D721Med (cell line): ENCODE results near the gene CPNE5.

Experiments used
- DNase-seq: peaks from one replicate; pipeline ENCODE4 v3.0.0; 2011; ENCODE audit warnings: low spot score; ENCODE audit not compliant: insufficient read length
- FAIRE-seq: peaks from 2 replicates; lab custom pipeline; 2011; peaks lifted over from hg19 to GRCh38; lab: Jason Lieb, UNC
- TF ChIP-seq, protein P1 (sequence below): IDR thresholded peaks from 2 replicates; pipeline ENCODE4 v1.5.1; 2012; ENCODE audit warnings: mild to moderate bottlenecking, control low read depth; ENCODE audit not compliant: insufficient read depth; ENCODE audit errors: missing control alignments

CPNE5 gene

DNA sequence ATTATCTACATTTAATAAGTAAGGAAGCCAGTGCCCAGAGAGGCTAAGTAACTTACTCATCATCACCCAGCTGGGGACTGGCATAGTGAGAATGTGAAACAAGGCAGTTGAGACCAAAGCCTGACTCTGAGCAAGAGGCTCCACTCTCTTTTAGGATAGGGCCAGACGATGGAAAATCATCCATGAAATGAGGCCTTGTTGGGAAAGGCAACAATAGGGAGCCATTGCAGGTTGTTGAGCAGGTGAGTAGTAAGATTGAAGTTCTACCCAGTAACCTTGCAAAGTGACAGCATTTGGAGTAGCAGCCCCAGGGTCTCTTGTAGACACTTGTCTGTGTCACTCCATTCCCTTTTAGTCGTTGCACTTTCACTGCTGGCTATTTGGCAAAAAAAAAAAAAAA lies 2.5 kb upstream of the CPNE5 start:
- FAIRE-seq (no peak), DNase-seq (no peak)
- TF ChIP-seq, protein P1, sequence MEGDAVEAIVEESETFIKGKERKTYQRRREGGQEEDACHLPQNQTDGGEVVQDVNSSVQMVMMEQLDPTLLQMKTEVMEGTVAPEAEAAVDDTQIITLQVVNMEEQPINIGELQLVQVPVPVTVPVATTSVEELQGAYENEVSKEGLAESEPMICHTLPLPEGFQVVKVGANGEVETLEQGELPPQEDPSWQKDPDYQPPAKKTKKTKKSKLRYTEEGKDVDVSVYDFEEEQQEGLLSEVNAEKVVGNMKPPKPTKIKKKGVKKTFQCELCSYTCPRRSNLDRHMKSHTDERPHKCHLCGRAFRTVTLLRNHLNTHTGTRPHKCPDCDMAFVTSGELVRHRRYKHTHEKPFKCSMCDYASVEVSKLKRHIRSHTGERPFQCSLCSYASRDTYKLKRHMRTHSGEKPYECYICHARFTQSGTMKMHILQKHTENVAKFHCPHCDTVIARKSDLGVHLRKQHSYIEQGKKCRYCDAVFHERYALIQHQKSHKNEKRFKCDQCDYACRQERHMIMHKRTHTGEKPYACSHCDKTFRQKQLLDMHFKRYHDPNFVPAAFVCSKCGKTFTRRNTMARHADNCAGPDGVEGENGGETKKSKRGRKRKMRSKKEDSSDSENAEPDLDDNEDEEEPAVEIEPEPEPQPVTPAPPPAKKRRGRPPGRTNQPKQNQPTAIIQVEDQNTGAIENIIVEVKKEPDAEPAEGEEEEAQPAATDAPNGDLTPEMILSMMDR = no peak

DNA sequence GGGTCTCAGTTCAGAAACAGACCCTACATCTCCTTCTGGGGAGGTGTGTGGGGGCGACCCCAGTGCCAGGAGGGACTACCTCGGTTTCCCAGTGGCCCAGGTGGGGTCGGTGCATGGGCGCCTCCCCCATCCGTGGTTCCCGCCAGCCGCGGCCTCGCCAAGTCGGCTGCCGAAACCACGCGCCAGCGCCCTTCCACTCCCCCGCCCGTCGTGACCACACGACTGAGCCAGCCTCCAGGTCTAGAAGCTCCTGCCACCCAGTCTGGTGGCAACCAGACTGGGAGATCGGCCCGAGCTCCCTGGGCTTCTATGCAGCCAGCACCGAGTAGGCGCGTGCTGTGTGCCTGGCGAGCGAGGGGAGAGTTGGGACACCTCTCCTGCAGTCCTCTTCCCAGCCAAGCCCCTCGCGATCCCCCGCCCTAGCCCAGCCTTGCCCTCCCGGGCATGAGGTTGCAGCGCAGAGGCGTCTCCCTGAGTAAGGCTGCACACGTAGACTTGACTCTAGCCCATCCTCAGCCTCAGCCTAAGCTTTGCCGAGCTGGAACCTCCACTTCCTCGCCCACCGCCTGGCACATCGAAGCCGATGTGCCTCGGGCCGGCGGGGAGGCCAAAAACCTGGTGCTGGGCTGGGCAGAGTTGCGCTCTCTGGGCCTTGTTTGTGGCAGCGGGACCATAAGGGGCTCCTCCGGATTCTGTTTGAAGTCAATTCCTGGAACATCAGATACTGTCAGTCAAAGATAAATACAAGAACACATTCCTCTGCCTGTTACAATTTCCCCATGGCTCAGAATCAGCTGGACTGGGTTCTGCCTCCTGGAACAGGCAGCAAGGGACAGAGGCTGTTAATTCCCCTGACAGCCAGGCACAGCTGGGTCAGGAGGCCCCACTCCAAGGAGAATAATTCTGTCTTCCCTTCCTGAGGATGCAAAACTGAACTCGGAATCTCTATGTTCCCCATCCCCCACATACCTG lies 1.5 kb upstream of the CPNE5 start:
- DNase-seq (no peak), FAIRE-seq (no peak)
- TF ChIP-seq, protein P1 = no peak

DNA sequence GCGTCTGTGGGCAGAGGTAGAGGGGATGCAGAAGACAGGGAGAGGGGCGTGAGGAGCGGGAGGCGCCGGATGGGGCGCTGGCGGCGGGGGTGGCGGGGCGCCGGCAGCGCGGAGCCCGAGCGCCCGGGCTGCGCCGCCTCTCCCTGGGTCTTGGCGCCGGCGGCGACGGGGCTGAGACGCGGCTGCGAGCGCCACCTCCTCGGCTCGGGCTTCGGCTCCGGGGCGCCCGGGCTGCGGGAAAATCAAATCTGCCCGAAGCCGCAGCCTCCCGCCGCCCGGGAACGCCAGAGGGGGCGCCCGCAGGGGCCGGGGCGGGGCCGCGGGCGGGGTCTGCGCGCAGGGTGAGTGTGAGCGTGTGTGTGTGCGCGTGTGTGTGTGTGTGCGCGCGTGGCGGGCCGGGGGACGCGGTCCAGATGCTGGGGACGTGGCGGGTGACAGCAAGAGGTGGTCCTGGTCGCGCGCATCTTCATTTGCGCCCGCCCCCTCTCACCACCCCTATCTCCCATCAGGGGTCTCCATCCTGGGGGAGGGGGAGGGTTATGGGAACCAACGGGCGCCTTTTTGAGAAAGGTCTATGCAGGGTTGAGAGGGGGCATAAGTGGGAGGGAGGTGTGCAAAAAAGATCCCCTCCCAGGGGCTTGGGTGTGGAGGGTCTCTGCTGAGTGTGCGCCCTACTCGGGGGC lies 646 bp upstream of the CPNE5 start:
- TF ChIP-seq, protein P1 = peak; percentile 16
- DNase-seq (no peak), FAIRE-seq (no peak)

DNA sequence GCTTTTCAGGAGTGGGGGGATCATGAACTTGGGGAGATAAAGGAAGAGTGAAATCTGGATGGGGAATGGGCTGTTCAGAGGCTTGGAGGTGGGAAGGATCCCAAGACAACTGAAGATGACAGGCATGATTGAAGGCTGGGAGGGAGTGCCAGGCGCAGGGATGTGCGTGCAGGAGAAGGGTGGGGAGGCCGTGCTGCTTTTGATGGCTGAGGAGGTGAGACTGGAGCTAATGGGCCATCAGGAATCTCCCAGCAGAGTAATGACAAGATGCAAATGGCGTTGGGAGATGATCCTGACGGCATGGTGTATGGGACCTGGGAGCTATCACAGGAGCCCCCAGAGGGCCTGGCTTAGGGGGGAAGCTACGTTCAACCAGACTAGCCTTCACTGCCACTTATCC lies 1.6 kb downstream of the CPNE5 start:
- TF ChIP-seq, protein P1 = no peak
- no peak for FAIRE-seq

DNA sequence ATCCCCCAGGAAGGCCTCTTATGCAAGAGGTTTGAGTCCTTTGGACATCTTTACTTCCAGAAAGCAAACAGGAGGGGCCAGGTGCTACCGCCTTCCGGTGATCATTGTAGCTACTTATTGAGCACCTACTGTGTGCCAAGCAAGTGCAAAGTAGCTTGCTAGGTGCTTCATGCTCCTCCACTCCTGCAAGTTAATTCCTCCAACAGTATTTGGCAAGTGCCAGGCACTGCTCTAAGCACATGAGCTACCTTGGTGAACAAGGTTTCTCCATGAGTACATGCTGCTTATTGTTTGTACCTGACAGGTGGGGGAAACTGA lies 2.3 kb downstream of the CPNE5 start:
- DNase-seq (no peak), FAIRE-seq (no peak)
- TF ChIP-seq, protein P1 = no peak

More for the DNA sequence above, 1.6 kb downstream of the CPNE5 start:
- no peak for DNase-seq

DNA sequence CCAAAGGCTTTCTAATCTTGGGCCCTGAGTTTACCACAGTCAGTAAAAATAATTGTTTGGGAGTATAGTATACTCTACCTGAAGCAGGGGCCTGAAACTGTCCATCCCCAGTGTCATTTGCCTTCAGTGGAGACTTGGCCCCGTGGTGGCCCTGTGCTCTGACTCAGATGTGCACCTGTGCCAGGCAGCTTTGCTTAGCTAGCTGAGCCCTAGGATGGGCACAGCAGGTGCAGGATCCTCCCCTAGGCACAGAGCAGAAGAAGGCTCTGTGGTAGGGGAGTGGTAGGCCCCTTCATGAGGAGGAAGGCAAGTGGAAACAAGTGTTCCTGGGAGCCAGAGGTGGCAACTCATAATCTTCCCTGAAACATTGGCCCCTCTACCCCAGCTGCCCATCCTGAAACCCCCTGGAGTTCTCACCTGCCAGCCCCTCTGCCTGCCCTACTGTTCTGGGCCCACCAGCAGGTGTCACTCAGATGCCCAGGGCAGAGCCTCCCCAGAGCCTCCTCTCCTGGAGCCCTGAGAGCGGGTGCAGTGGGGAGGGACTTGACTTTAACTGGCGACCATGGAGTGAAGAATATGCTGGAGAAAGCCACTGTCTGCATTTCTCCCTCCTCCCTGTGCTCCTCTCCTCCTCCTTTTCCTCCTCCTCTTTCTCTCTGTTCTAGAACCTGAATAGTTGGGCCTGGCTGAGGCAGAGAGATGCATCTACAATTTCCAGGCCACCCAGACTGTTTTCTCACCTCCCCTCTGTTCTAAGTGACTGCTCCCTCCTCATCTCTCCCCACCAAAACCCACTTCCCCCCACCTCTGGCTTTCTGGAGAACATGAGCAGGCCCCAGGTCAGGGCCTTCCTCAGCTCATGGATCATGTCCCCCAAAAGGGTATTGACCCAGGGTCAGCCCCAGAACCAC lies 2.9 kb downstream of the CPNE5 start:
- FAIRE-seq = no peak
- TF ChIP-seq, protein P1 = no peak
- no peak for DNase-seq
